Dermis microvascular lymphatic vessel endothelial cell (primary cell): ENCODE measurements around the gene PDCD1. TPM values are rescaled to one million over a fixed set of nuclear protein-coding genes. Genes with fewer than 3 reads are reported as not detected.
"Not testable (repeated sequence)": the region's sequence is repeated elsewhere in the genome, so short reads cannot be mapped to it uniquely, and the experiment has no call there.

ENCODE experiments used
- DNase-seq, 2 donors: peaks; one replicate each; pipeline versions ENCODE4 v3.0.0 to v3.0.0-alpha.2; 2010; ENCODE audit warnings: low read depth in 2 of 2
- total RNA-seq: library from RNA; depleted of rRNA; stranded (reverse); fragments of >200 nt; gene quantifications from 2 replicates; pipeline ENCODE4 v1.2.1, GENCODE V29; 2014

Gene PDCD1
- total RNA-seq, 1 donor from 2014 or later, result not detected

- DNase-seq, result no peak
Observed at GRCh38 chr2:241879326-241879725, 20.6 kb upstream of the PDCD1 start.

GRCh38 chr2:241877989-241878970, 19.6 kb upstream of the PDCD1 start:
- peak in 1 of 2 donors; percentile 67 for DNase-seq

GRCh38 chr2:241877197-241877685, 18.5 kb upstream of the PDCD1 start:
- DNase-seq, result no peak

- no peak for DNase-seq
Observed at GRCh38 chr2:241876528-241877196, 18.0 kb upstream of the PDCD1 start.

- DNase-seq, result not testable (repeated sequence)
Observed at GRCh38 chr2:241875754-241876527, 17.2 kb upstream of the PDCD1 start.

GRCh38 chr2:241874277-241874925, 15.7 kb upstream of the PDCD1 start:
- DNase-seq, result no peak

- DNase-seq, result no peak
Observed at GRCh38 chr2:241873803-241874110, 15.1 kb upstream of the PDCD1 start.

- DNase-seq, result no peak
Observed at GRCh38 chr2:241873081-241873802, 14.5 kb upstream of the PDCD1 start.

- DNase-seq, result no peak
Observed at GRCh38 chr2:241872313-241872642, 13.6 kb upstream of the PDCD1 start.

GRCh38 chr2:241871538-241872312, 13.0 kb upstream of the PDCD1 start:
- DNase-seq, result no peak

GRCh38 chr2:241870611-241871537, 12.2 kb upstream of the PDCD1 start:
- DNase-seq, result no peak

- DNase-seq, result no peak
Observed at GRCh38 chr2:241870081-241870541, 11.4 kb upstream of the PDCD1 start.

GRCh38 chr2:241869087-241869961, 10.6 kb upstream of the PDCD1 start, which contains the start of gene RTP5:
Gene RTP5, plus strand, starts transcription at chr2:241869729. Its CDS starts 28 bp downstream, at chr2:241869757.
- no peak for DNase-seq

GRCh38 chr2:241868661-241869081, 10.0 kb upstream of the PDCD1 start:
- no peak for DNase-seq

GRCh38 chr2:241867776-241868420, 9.2 kb upstream of the PDCD1 start:
- no peak for DNase-seq

GRCh38 chr2:241866790-241867645, 8.3 kb upstream of the PDCD1 start:
- DNase-seq, result no peak
